ENCODE measurements around the gene EXOC1.

The EXOC1 gene

GRCh38 chr4:55854129-55854528 is 681 bp downstream of the EXOC1 start:
- TF ChIP-seq CTCF (IDR thresholded peaks at IDR 0.05; ENCODE audit: low read depth, low read length, missing control alignments): no peak
- no peak for DNase-seq (ENCODE audit: low read depth)
- H3K4me3 ChIP-seq (ENCODE audit: low read depth, low read length): peak overlapping the region; percentile 100

GRCh38 chr4:55857586-55857985 is 4.1 kb downstream of the EXOC1 start:
- TF ChIP-seq CTCF (IDR thresholded peaks at IDR 0.05; ENCODE audit: low read depth, low read length, missing control alignments): no peak
- DNase-seq (ENCODE audit: low read depth): no peak
- H3K4me3 ChIP-seq (ENCODE audit: low read depth, low read length): no peak overlapping the region

- no peak for DNase-seq (ENCODE audit: low read depth)
Observed at GRCh38 chr4:55859711-55860110, 6.3 kb downstream of the EXOC1 start.

GRCh38 chr4:55864577-55865223 is 11.3 kb downstream of the EXOC1 start:
- no peak for DNase-seq (ENCODE audit: low read depth)
- H3K4me3 ChIP-seq (ENCODE audit: low read depth, low read length): no peak overlapping the region
- no peak for TF ChIP-seq CTCF (IDR thresholded peaks at IDR 0.05; ENCODE audit: low read depth, low read length, missing control alignments)

More at GRCh38 chr4:55859711-55860110, 6.3 kb downstream of the EXOC1 start:
- H3K4me3 ChIP-seq (ENCODE audit: low read depth, low read length): no peak overlapping the region
- TF ChIP-seq CTCF (IDR thresholded peaks at IDR 0.05; ENCODE audit: low read depth, low read length, missing control alignments): no peak

- no peak for TF ChIP-seq CTCF (IDR thresholded peaks at IDR 0.05; ENCODE audit: low read depth, low read length, missing control alignments)
- no peak for DNase-seq (ENCODE audit: low read depth)
- H3K4me3 ChIP-seq (ENCODE audit: low read depth, low read length): no peak overlapping the region
Observed at GRCh38 chr4:55865228-55865806, 11.9 kb downstream of the EXOC1 start.

GRCh38 chr4:55866290-55866907 is 13.0 kb downstream of the EXOC1 start:
- H3K4me3 ChIP-seq (ENCODE audit: low read depth, low read length): no peak overlapping the region
- TF ChIP-seq CTCF (IDR thresholded peaks at IDR 0.05; ENCODE audit: low read depth, low read length, missing control alignments): no peak
- DNase-seq (ENCODE audit: low read depth): peak; percentile 43
